ENCODE data around the gene SNTA1. TPM values are rescaled to one million over a fixed set of nuclear protein-coding genes. Genes with fewer than 3 reads are reported as not detected.

SNTA1 gene
- total and polyA plus RNA-seq, 9 of the 15 experiments (the other 6 are each of a cell fraction or from before 2014, with no cell fraction given): 1.2 to 40.8 (median 20.3) TPM

DNA sequence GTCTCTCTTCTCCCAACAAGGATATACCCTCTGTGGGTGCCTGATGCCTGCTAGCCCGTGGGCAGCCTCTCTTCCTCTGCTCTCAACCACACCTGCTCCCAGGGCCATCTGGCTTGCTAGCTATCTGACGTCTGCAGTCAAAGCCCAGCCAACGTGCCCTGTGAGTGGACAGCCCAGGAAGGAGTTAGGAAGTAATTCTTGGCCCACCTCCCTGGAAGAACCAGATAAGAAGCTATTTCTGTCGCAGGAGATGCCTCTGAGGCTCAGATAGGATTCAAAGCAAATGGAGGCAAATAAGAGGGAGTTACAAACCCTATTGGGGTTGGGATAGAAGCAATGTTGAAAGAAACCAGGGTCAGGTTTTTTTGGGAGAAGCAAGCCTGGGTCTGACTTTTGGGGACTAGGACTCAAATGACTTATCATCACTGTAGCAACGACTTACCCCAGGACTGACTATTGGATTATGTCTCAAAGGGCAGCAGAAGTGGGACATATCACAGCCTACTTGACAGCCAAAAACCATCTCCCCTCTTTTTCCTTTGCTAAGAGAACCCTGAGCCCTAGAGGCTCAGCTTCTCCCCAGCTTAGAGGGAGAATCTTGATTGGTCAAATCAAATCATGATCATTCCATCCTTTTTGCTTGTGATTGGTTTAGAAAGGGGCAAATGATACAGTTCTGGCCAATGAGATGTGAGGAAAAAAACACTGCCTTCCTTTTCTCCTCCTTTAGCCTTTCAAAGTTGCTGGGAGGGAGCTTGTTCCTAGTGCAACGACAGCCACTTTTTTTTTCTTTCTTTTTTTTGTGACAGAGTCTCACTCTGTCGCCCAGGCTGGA is 24.2 kb downstream of the SNTA1 start (continued):
- no peak for TF ChIP-seq CHD4 (IDR thresholded peaks at IDR 0.05; ENCODE audit: insufficient read depth, insufficient replicate concordance, low read depth, low read length, poor library complexity, severe bottlenecking)
- TF ChIP-seq, protein P1, sequence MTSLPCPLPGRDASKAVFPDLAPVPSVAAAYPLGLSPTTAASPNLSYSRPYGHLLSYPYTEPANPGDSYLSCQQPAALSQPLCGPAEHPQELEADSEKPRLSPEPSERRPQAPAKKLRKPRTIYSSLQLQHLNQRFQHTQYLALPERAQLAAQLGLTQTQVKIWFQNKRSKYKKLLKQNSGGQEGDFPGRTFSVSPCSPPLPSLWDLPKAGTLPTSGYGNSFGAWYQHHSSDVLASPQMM (CRISPR knock-in tag; IDR thresholded peaks at IDR 0.05): no peak
- TF ChIP-seq SMARCC2 (IDR thresholded peaks at IDR 0.05; ENCODE audit: low read depth): peak; percentile 70; the same call in 1 of the 2 replicates
- TF ChIP-seq ELF2 (CRISPR knock-in tag; IDR thresholded peaks at IDR 0.05): no peak
- TF ChIP-seq, protein P2, sequence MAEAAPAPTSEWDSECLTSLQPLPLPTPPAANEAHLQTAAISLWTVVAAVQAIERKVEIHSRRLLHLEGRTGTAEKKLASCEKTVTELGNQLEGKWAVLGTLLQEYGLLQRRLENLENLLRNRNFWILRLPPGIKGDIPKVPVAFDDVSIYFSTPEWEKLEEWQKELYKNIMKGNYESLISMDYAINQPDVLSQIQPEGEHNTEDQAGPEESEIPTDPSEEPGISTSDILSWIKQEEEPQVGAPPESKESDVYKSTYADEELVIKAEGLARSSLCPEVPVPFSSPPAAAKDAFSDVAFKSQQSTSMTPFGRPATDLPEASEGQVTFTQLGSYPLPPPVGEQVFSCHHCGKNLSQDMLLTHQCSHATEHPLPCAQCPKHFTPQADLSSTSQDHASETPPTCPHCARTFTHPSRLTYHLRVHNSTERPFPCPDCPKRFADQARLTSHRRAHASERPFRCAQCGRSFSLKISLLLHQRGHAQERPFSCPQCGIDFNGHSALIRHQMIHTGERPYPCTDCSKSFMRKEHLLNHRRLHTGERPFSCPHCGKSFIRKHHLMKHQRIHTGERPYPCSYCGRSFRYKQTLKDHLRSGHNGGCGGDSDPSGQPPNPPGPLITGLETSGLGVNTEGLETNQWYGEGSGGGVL (CRISPR knock-in tag; IDR thresholded peaks at IDR 0.05): no peak
- TF ChIP-seq, protein P3, sequence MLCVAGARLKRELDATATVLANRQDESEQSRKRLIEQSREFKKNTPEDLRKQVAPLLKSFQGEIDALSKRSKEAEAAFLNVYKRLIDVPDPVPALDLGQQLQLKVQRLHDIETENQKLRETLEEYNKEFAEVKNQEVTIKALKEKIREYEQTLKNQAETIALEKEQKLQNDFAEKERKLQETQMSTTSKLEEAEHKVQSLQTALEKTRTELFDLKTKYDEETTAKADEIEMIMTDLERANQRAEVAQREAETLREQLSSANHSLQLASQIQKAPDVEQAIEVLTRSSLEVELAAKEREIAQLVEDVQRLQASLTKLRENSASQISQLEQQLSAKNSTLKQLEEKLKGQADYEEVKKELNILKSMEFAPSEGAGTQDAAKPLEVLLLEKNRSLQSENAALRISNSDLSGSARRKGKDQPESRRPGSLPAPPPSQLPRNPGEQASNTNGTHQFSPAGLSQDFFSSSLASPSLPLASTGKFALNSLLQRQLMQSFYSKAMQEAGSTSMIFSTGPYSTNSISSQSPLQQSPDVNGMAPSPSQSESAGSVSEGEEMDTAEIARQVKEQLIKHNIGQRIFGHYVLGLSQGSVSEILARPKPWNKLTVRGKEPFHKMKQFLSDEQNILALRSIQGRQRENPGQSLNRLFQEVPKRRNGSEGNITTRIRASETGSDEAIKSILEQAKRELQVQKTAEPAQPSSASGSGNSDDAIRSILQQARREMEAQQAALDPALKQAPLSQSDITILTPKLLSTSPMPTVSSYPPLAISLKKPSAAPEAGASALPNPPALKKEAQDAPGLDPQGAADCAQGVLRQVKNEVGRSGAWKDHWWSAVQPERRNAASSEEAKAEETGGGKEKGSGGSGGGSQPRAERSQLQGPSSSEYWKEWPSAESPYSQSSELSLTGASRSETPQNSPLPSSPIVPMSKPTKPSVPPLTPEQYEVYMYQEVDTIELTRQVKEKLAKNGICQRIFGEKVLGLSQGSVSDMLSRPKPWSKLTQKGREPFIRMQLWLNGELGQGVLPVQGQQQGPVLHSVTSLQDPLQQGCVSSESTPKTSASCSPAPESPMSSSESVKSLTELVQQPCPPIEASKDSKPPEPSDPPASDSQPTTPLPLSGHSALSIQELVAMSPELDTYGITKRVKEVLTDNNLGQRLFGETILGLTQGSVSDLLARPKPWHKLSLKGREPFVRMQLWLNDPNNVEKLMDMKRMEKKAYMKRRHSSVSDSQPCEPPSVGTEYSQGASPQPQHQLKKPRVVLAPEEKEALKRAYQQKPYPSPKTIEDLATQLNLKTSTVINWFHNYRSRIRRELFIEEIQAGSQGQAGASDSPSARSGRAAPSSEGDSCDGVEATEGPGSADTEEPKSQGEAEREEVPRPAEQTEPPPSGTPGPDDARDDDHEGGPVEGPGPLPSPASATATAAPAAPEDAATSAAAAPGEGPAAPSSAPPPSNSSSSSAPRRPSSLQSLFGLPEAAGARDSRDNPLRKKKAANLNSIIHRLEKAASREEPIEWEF (CRISPR knock-in tag; IDR thresholded peaks at IDR 0.05): peak; percentile 69; the same call in 1 of the 2 replicates
- TF ChIP-seq PHF20 (IDR thresholded peaks at IDR 0.05; ENCODE audit: partially characterized antibody): no peak
- TF ChIP-seq, protein P4, sequence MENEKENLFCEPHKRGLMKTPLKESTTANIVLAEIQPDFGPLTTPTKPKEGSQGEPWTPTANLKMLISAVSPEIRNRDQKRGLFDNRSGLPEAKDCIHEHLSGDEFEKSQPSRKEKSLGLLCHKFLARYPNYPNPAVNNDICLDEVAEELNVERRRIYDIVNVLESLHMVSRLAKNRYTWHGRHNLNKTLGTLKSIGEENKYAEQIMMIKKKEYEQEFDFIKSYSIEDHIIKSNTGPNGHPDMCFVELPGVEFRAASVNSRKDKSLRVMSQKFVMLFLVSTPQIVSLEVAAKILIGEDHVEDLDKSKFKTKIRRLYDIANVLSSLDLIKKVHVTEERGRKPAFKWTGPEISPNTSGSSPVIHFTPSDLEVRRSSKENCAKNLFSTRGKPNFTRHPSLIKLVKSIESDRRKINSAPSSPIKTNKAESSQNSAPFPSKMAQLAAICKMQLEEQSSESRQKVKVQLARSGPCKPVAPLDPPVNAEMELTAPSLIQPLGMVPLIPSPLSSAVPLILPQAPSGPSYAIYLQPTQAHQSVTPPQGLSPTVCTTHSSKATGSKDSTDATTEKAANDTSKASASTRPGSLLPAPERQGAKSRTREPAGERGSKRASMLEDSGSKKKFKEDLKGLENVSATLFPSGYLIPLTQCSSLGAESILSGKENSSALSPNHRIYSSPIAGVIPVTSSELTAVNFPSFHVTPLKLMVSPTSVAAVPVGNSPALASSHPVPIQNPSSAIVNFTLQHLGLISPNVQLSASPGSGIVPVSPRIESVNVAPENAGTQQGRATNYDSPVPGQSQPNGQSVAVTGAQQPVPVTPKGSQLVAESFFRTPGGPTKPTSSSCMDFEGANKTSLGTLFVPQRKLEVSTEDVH (IDR thresholded peaks at IDR 0.05; ENCODE audit: low read depth, partially characterized antibody): no peak
- peak; percentile 88 for TF ChIP-seq DMBX1 (CRISPR knock-in tag; IDR thresholded peaks at IDR 0.05; ENCODE audit: borderline replicate concordance)
- TF ChIP-seq ZNF197 (CRISPR knock-in tag; IDR thresholded peaks at IDR 0.05; ENCODE audit: low read depth): 0 out of 2 replicates have a peak, but pooled peaks have one; percentile 62
- peak; percentile 99 for TF ChIP-seq CBFA2T3 (IDR thresholded peaks at IDR 0.05)
- no peak for TF ChIP-seq ZNF316 (IDR thresholded peaks at IDR 0.05)
- TF ChIP-seq, protein P5, sequence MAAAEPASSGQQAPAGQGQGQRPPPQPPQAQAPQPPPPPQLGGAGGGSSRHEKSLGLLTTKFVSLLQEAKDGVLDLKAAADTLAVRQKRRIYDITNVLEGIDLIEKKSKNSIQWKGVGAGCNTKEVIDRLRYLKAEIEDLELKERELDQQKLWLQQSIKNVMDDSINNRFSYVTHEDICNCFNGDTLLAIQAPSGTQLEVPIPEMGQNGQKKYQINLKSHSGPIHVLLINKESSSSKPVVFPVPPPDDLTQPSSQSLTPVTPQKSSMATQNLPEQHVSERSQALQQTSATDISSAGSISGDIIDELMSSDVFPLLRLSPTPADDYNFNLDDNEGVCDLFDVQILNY (CRISPR knock-in tag; IDR thresholded peaks at IDR 0.05): no peak
- no peak for TF ChIP-seq CBX5 (IDR thresholded peaks at IDR 0.05; ENCODE audit: borderline replicate concordance, low read depth)
